ENCODE data around the gene MTA3. TPM values are rescaled to one million over a fixed set of nuclear protein-coding genes. Genes with fewer than 3 reads are reported as not detected.

The MTA3 gene
- polyA plus RNA-seq, 1 donor from 2014 or later: 11.2 TPM

GRCh38 chr2:42648796-42649195, 80.4 kb downstream of the MTA3 start:
- Histone ChIP-seq H3K27ac (ENCODE audit: low read length) (no peak overlapping the region), H3K9me3 (ENCODE audit: low read length) (no peaks in the 10 kb centered on the region), H4K20me1 (ENCODE audit: insufficient read depth) (no peaks in the 10 kb centered on the region), H3K27me3 (ENCODE audit: insufficient read depth, low read depth, low read length) (no peaks in the 10 kb centered on the region), H3K9me2 (ENCODE audit: insufficient read depth, low read length) (no peaks in the 10 kb centered on the region), H3K9ac (ENCODE audit: low read length) (no peak overlapping the region), H3K4me2 (ENCODE audit: low read length) (no peak overlapping the region), H3F3A (ENCODE audit: insufficient read depth, low read length, poor library complexity, severe bottlenecking) (no peaks in the 10 kb centered on the region), H3K79me2 (replicated peaks; ENCODE audit: insufficient read depth, low read length) (no peaks in the 10 kb centered on the region), H3K4me3 (ENCODE audit: low read length) (no peak overlapping the region), H2AFZ (ENCODE audit: low read depth, low read length) (no peak overlapping the region), H3K36me3 (ENCODE audit: insufficient read depth, low read length) (no peaks in the 10 kb centered on the region)
- no peak for TF ChIP-seq EZH2 (IDR thresholded peaks at IDR 0.05; ENCODE audit: borderline replicate concordance, insufficient read depth, low read length, poor library complexity, severe bottlenecking)
- TF ChIP-seq CTCF (IDR thresholded peaks at IDR 0.05; ENCODE audit: poor library complexity, severe bottlenecking): no peak
- no peak for TF ChIP-seq RAD21 (conservative IDR thresholded peaks at IDR 0.05)
- no peak for TF ChIP-seq TAF1 (IDR thresholded peaks at IDR 0.05; ENCODE audit: low read depth)
- no peak for TF ChIP-seq MXI1 (conservative IDR thresholded peaks at IDR 0.05; ENCODE audit: poor library complexity, severe bottlenecking)
- no peak for TF ChIP-seq SMC3 (conservative IDR thresholded peaks at IDR 0.05; ENCODE audit: poor library complexity)
- TF ChIP-seq REST (IDR thresholded peaks at IDR 0.05; ENCODE audit: borderline replicate concordance): no peak
- no peak for TF ChIP-seq POLR2AphosphoS5 (IDR thresholded peaks at IDR 0.05)

- H3F3A ChIP-seq (ENCODE audit: insufficient read depth, low read length, poor library complexity, severe bottlenecking): no peaks in the 10 kb centered on the region
- no peak overlapping the region for H2AFZ ChIP-seq (ENCODE audit: low read depth, low read length)
- no peaks in the 10 kb centered on the region for H3K79me2 ChIP-seq (replicated peaks; ENCODE audit: insufficient read depth, low read length)
These were observed 82.6 kb downstream of the MTA3 start for GRCh38 chr2:42651057-42651456.

More at GRCh38 chr2:42651057-42651456, 82.6 kb downstream of the MTA3 start:
- Histone ChIP-seq H3K9me2 (ENCODE audit: insufficient read depth, low read length) (no peaks in the 10 kb centered on the region), H3K27ac (ENCODE audit: low read length) (no peak overlapping the region), H3K9ac (ENCODE audit: low read length) (no peak overlapping the region), H3K27me3 (ENCODE audit: insufficient read depth, low read depth, low read length) (no peaks in the 10 kb centered on the region), H3K36me3 (ENCODE audit: insufficient read depth, low read length) (no peaks in the 10 kb centered on the region), H3K4me2 (ENCODE audit: low read length) (no peak overlapping the region), H4K20me1 (ENCODE audit: insufficient read depth) (no peaks in the 10 kb centered on the region), H3K9me3 (ENCODE audit: low read length) (no peaks in the 10 kb centered on the region), H3K4me3 (ENCODE audit: low read length) (no peak overlapping the region)
- TF ChIP-seq POLR2AphosphoS5 (IDR thresholded peaks at IDR 0.05): no peak
- no peak for TF ChIP-seq MXI1 (conservative IDR thresholded peaks at IDR 0.05; ENCODE audit: poor library complexity, severe bottlenecking)
- no peak for TF ChIP-seq SMC3 (conservative IDR thresholded peaks at IDR 0.05; ENCODE audit: poor library complexity)
- TF ChIP-seq EP300 (conservative IDR thresholded peaks at IDR 0.05; ENCODE audit: poor library complexity, severe bottlenecking): no peak
- no peak for TF ChIP-seq RAD21 (conservative IDR thresholded peaks at IDR 0.05)
- no peak for TF ChIP-seq REST (IDR thresholded peaks at IDR 0.05; ENCODE audit: borderline replicate concordance)
- TF ChIP-seq EZH2 (IDR thresholded peaks at IDR 0.05; ENCODE audit: borderline replicate concordance, insufficient read depth, low read length, poor library complexity, severe bottlenecking): no peak
- TF ChIP-seq CTCF (IDR thresholded peaks at IDR 0.05; ENCODE audit: poor library complexity, severe bottlenecking): no peak
- TF ChIP-seq TAF1 (IDR thresholded peaks at IDR 0.05; ENCODE audit: low read depth): no peak

All from neural cell (in vitro differentiated cells).